MM.1S (cell line): ENCODE measurements around the gene MATN1.

Experiments
- CTCF ChIP-seq: fragments of 300-600 bp; sonication (generic); IDR thresholded peaks from 2 replicates; pipeline ENCODE4 v1.5.1; 2016; ENCODE audit warnings: antibody characterized with exemption, low read length, mixed read lengths
- EZH2 ChIP-seq: fragments of 300-600 bp; sonication (generic); optimal IDR thresholded peaks from 2 replicates; pipeline ENCODE3; 2017; ENCODE audit warnings: low read depth, mild to moderate bottlenecking, antibody characterized with exemption, low read length, mixed read lengths
- EZH2phosphoT487 ChIP-seq: fragments of 300-600 bp; sonication (generic); IDR thresholded peaks from 2 replicates; pipeline ENCODE4 v1.6.1; 2018; ENCODE audit warnings: antibody characterized with exemption, low read length

GRCh38 chr1:30668024-30668423 lies 55.4 kb downstream of the MATN1 start:
- TF ChIP-seq CTCF (no peak), EZH2 (no peak), EZH2phosphoT487 (no peak)
